ENCODE results near the gene DPF3. TPM values are rescaled to one million over a fixed set of nuclear protein-coding genes. Genes with fewer than 3 reads are reported as not detected.
"Not testable (repeated sequence)": the region's sequence is repeated elsewhere in the genome, so short reads cannot be mapped to it uniquely, and the experiment has no call there.

DPF3 gene
- total and polyA plus RNA-seq, 11 donors: 13.5 to 53.8 (median 37.0) TPM

DNA sequence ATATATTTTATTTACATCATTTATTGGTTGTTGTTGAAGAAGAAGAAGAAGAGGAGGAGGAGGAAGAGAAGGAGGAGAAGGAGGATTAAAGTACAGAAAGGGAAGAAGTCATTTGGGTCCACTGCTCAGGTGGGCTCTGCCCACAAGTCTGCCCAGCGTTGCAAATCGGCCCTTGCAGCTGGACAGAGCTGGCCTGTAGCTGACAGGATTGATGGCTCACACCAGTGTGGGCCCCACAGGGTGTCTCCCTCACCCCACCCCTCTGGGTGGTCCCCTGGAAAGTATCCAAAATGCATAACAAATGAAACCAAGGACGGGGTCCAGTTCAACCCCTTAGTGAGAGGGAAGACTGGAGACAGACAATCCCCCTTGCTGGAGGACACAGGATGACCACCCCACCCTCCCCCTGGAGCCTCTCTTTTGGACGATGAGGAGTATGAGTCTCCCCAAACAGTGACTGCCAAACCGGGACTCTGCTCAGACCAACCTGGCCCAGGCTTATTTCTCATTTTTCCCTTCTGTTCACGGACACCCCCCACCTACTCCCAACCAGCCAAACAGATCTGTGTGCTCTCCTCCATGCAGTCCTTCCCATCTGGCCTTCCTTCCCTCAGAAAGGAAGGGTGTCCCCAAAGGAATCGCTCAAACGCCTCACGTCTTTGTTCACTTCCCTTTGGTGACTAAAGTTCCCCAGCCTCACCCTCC is 17.7 kb downstream of the DPF3 start:
- Histone ChIP-seq H3K36me3 (peaks cover 0 to 4% (median 0%) of the 10 kb centered on the region in 9 donors), H3K4me1 (peaks cover 0 to 73% (median 10%) of the 10 kb centered on the region in 12 donors), H3K27me3 (no peaks in the 10 kb centered on the region), H3K27ac (peak overlapping the region in 2 of 12 donors; percentile 8 to 22), H3K4me3 (no peak overlapping the region), H3K9me3 (peaks cover 0 to 6% (median 0%) of the 10 kb centered on the region in 12 donors)
- no peak for DNase-seq
- 34 to 48% (median 39%) methylated on average over 9 of the region's 9 CpGs for WGBS, 4 donors
- intact Hi-C loops (cut with DNase I): no loop called here
- peak in 3 of 4 donors; percentile 10 to 27 (median 16) for ATAC-seq
- no peak for TF ChIP-seq POLR2A (IDR thresholded peaks at IDR 0.05)
- no peak for TF ChIP-seq CTCF (IDR thresholded peaks at IDR 0.05)

DNA sequence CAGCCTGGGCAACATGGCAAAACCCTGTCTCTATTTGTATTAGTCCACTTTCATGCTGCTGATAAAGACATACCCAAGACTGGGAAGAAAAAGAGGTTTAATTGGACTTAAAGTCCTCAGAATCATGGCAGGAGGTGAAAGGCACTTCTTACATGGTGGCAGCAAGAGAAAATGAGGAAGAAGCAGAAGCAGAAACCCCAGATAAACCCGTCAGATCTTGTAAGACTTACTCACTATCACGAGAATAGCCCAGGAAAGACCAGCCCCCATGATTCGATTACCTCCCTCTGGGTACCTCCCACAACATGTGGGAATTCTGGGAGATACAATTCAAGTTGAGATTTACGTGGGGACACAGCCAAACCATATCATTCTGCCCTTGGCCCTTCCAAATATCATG is 23.0 kb downstream of the DPF3 start:
- Histone ChIP-seq H3K4me1 (peaks cover 0 to 55% (median 5%) of the 10 kb centered on the region in 12 donors), H3K27ac (peak overlapping the region; percentile 64 to 94 (median 79))
- H3K36me3 ChIP-seq; ATAC-seq; H3K4me3 ChIP-seq; H3K27me3 ChIP-seq; intact Hi-C loops (cut with DNase I); DNase-seq; H3K9me3 ChIP-seq: not testable (repeated sequence)
- 36 to 54% (median 49%) methylated on average over 4 of the region's 4 CpGs for WGBS, 4 donors

GRCh38 chr14:72869407-72870329 is 24.2 kb downstream of the DPF3 start:
- Histone ChIP-seq H3K4me1 (peaks cover 0 to 61% (median 9%) of the 10 kb centered on the region in 12 donors), H3K27ac (peak overlapping the region; percentile 64 to 94 (median 79)), H3K36me3 (no peaks in the 10 kb centered on the region), H3K9me3 (peaks cover 0 to 6% (median 0%) of the 10 kb centered on the region in 12 donors), H3K27me3 (no peaks in the 10 kb centered on the region), H3K4me3 (no peak overlapping the region)
- DNase-seq (peak in 3 of 5 donors; percentile 25 to 44 (median 41)), ATAC-seq (peak; percentile 82 to 89 (median 86))
- intact Hi-C loops (cut with DNase I): no loop called here
- WGBS, 4 donors: 39 to 54% (median 49%) methylated on average over 8 of the region's 8 CpGs
- no peak for TF ChIP-seq CTCF (IDR thresholded peaks at IDR 0.05)
- no peak for TF ChIP-seq POLR2A (IDR thresholded peaks at IDR 0.05)

- no peak for ATAC-seq
- WGBS, 4 donors: 83 to 92% (median 90%) methylated on average over 3 of the region's 3 CpGs
- Histone ChIP-seq H3K4me3 (no peak overlapping the region), H3K9me3 (peaks cover 0 to 6% (median 0%) of the 10 kb centered on the region in 12 donors), H3K36me3 (no peaks in the 10 kb centered on the region), H3K27me3 (no peaks in the 10 kb centered on the region), H3K4me1 (peaks cover 0 to 69% (median 14%) of the 10 kb centered on the region in 12 donors), H3K27ac (peak overlapping the region in 11 of 12 donors; percentile 64 to 94 (median 81))
- DNase-seq: no peak
- intact Hi-C loops (cut with DNase I): no loop called here
- no peak for TF ChIP-seq CTCF (IDR thresholded peaks at IDR 0.05)
- TF ChIP-seq POLR2A (IDR thresholded peaks at IDR 0.05): no peak
Measured at GRCh38 chr14:72868500-72868899, 25.4 kb downstream of the DPF3 start.

Data from heart left ventricle (tissue), 16 donors.